Peyer's patch (tissue), 4 donors: ENCODE results near the gene AKT3. TPM values are rescaled to one million over a fixed set of nuclear protein-coding genes. Genes with fewer than 3 reads are reported as not detected.
"Not testable (repeated sequence)": the region's sequence is repeated elsewhere in the genome, so short reads cannot be mapped to it uniquely, and the experiment has no call there.

Experiments used
- DNase-seq, 3 donors: peaks; one replicate each; pipeline ENCODE4 v3.0.0-alpha.2; 2017 to 2019
- H3K27ac ChIP-seq, 4 donors: fragments of 200-600 bp; sonication (generic); one replicate each; pipeline ENCODE4 v1.5.1; 2016 to 2019
- H3K27me3 ChIP-seq, 2 donors: fragments of 200-600 bp; sonication (generic); one replicate each; pipeline ENCODE4 v1.5.1; 2019
- H3K36me3 ChIP-seq, 3 donors: fragments of 200-600 bp; sonication (generic); one replicate each; pipeline ENCODE4 v1.5.1; 2016 to 2019
- H3K4me1 ChIP-seq, 4 donors: fragments of 200-600 bp; sonication (generic); one replicate each; pipeline ENCODE4 v1.5.1; 2016 to 2019
- H3K4me3 ChIP-seq, 4 donors: fragments of 200-600 bp; sonication (generic); 1 replicate in 3 of 4; 2 replicates in 1 of 4; pipeline ENCODE4 v1.5.1; 2016 to 2019; ENCODE audit warnings: mild to moderate bottlenecking in 1 of 4
- H3K9me3 ChIP-seq, 4 donors: fragments of 200-600 bp; sonication (generic); one replicate each; pipeline ENCODE4 v1.5.1; 2016 to 2019; ENCODE audit warnings: mild to moderate bottlenecking in 1 of 4
- POLR2A ChIP-seq, 2 donors: fragments of 450-650 bp; IDR thresholded peaks; one replicate each; pipeline ENCODE4 v1.5.1; 2017; ENCODE audit warnings: antibody characterized with exemption in 2 of 2, mild to moderate bottlenecking in 2 of 2, moderate library complexity in 2 of 2
- total RNA-seq, 4 donors: library from RNA; depleted of rRNA; stranded (reverse); fragments of >200 nt; gene quantifications; one replicate each; pipeline ENCODE4 v1.1.0, GENCODE V29; 2016
- TF ChIP-seq, protein P1 (sequence below), 6 experiments: fragments of 450-650 bp in 4 of 6; fragments of 200-600 bp in 2 of 6; sonication (generic) in 1 of 6; IDR thresholded peaks; one replicate each; pipeline ENCODE4 v1.5.1; 2017 to 2019; ENCODE audit warnings: antibody characterized with exemption in 6 of 6, mild to moderate bottlenecking in 3 of 6, moderate library complexity in 1 of 6

The AKT3 gene
- total RNA-seq, 4 donors from 2014 or later, result 4.4 to 71.8 (median 15.2) TPM

DNA sequence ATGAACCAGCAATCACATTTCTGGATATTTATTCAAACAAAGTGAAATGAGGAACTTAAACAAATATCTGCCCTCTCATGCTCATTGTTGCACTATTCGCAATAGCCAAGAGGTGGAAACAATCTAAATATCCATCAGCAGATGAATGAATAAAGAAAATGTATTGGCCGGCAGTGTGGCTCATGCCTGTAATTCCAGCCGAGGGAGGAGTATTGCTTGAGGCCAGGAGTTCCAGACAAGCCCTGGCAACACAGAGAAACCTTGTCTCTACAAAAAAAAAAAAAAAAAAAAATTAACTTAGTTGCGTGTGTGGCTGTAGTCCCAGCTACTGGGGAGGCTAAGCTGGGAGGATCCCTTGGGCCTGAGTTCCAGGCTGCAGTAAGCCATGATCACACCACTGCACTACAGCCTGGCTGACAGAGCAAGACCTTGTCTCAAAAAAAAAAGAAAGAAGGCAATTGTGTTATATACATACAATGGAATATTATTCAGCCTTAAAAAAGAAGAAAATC lies 191.4 kb downstream of the AKT3 start:
- TF ChIP-seq, protein P1, sequence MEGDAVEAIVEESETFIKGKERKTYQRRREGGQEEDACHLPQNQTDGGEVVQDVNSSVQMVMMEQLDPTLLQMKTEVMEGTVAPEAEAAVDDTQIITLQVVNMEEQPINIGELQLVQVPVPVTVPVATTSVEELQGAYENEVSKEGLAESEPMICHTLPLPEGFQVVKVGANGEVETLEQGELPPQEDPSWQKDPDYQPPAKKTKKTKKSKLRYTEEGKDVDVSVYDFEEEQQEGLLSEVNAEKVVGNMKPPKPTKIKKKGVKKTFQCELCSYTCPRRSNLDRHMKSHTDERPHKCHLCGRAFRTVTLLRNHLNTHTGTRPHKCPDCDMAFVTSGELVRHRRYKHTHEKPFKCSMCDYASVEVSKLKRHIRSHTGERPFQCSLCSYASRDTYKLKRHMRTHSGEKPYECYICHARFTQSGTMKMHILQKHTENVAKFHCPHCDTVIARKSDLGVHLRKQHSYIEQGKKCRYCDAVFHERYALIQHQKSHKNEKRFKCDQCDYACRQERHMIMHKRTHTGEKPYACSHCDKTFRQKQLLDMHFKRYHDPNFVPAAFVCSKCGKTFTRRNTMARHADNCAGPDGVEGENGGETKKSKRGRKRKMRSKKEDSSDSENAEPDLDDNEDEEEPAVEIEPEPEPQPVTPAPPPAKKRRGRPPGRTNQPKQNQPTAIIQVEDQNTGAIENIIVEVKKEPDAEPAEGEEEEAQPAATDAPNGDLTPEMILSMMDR (IDR thresholded peaks at IDR 0.05), result no peak
- TF ChIP-seq POLR2A (IDR thresholded peaks at IDR 0.05), result no peak
- H3K36me3 ChIP-seq, result no peaks in the 10 kb centered on the region
- no peaks in the 10 kb centered on the region for H3K9me3 ChIP-seq
- no peaks in the 10 kb centered on the region for H3K4me1 ChIP-seq
- no peak overlapping the region for H3K27ac ChIP-seq
- H3K4me3 ChIP-seq, result no peak overlapping the region
- no peak for DNase-seq
- H3K27me3 ChIP-seq, result no peaks in the 10 kb centered on the region

DNA sequence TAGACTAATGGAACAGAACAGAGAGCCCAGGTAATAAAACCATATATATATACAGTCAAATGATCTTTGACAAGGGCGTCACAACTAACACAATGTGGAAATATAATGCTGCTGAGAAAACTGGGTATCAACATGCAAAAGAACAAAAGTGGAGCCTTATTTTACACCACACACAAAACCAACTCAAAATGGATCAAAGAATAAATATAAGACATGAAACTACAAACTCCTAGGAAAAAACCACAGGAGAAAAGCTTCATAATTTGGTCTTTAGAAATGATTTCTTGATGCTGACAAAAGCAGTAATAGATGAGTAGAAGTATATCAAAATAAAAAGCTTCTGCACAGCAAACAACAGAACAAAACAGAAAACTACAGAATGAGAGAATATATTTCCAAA lies 192.2 kb downstream of the AKT3 start:
- no peaks in the 10 kb centered on the region for H3K27me3 ChIP-seq
- DNase-seq, result no peak
- no peak for TF ChIP-seq POLR2A (IDR thresholded peaks at IDR 0.05)
- TF ChIP-seq, protein P1 (IDR thresholded peaks at IDR 0.05), result no peak

DNA sequence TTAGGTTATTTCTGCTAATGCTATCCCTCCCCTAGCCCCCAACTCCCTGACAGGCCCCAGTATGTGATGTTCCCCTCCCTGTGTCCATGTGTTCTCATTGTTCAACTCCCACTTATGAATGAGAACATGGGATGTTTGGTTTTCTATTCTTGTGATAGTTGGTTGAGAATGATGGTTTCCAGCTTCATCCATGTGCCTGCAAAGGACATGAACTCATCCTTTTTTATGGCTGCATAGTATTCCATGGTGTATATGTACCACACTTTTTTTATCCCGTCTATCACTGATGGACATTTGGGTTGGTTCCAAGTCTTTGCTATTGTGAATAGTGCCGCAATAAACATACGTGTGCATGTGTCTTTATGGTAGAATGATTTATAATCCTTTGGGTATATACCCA lies 200.5 kb downstream of the AKT3 start:
- H3K27me3 ChIP-seq, H3K9me3 ChIP-seq, H3K36me3 ChIP-seq, H3K4me1 ChIP-seq, H3K4me3 ChIP-seq, DNase-seq, H3K27ac ChIP-seq: not testable (repeated sequence)

More for the DNA sequence above, 192.2 kb downstream of the AKT3 start:
- no peak overlapping the region for H3K4me3 ChIP-seq
- H3K27ac ChIP-seq, result no peak overlapping the region
- no peaks in the 10 kb centered on the region for H3K4me1 ChIP-seq
- H3K9me3 ChIP-seq, result no peaks in the 10 kb centered on the region
- H3K36me3 ChIP-seq, result no peaks in the 10 kb centered on the region

DNA sequence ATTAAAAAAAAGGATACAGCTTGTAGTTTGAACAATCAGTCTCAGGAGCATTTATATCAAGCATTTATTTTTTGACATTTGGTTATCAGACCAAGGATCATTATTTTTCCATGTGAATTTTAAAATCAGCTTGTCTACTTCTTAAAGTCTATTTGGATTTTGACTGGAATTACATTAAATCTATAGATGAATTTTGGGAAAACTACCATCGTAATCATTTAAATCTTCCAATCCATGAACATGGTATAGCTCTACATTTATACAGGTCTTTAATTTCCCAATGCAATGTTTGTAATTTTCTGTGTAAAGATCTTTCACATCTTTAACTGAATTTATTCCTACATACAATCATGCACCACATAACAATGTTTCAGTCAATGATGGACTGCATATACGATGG lies 203.2 kb downstream of the AKT3 start:
- Histone ChIP-seq H3K27me3 (no peaks in the 10 kb centered on the region), H3K9me3 (no peaks in the 10 kb centered on the region), H3K4me1 (no peaks in the 10 kb centered on the region), H3K4me3 (no peak overlapping the region), H3K36me3 (no peaks in the 10 kb centered on the region), H3K27ac (no peak overlapping the region)
- DNase-seq, result no peak
- TF ChIP-seq, protein P1 (IDR thresholded peaks at IDR 0.05), result no peak
- no peak for TF ChIP-seq POLR2A (IDR thresholded peaks at IDR 0.05)

DNA sequence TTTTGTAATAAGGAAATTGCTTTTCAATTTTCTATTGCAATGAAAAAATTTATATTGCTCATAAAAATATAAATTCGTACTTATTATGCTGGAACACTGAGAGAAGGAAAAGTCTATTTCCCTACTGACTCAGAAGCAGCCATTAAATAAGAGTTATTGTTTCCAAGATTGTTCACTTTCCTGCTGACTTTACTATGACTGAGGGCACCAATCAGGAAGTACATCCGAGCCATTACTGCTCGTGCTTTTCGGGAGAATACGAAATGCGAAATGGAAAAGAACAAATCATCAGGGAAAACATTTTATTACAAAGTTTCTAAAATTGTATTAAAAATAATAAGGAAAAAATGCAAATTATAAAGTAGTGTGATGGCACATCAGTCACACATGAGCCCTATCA lies 204.8 kb downstream of the AKT3 start:
- H3K27me3 ChIP-seq, result no peaks in the 10 kb centered on the region
- no peak overlapping the region for H3K27ac ChIP-seq
- H3K9me3 ChIP-seq, result no peaks in the 10 kb centered on the region
- DNase-seq, result no peak
- no peak overlapping the region for H3K4me3 ChIP-seq
- no peak for TF ChIP-seq POLR2A (IDR thresholded peaks at IDR 0.05)
- TF ChIP-seq, protein P1 (IDR thresholded peaks at IDR 0.05), result no peak
- no peaks in the 10 kb centered on the region for H3K36me3 ChIP-seq
- no peaks in the 10 kb centered on the region for H3K4me1 ChIP-seq

DNA sequence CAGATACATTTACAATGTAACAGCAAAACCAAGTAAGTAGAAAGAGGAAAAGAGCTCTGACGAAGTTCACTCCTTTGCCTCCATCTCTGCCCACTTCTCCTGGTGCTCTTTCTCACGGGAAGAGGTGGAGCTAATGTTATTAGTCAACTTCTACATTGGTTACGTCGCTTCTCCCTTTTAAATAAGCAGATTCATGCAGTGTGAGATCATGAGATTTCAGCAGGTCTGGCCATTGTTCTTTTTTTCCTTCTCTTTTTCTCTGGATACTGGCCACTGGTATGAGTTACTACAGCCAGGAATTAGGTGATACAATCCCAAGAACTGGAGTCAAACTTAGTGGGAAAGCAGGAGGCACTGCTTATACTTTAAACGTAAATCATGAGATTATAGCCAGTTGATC lies 207.1 kb downstream of the AKT3 start:
- no peak for TF ChIP-seq POLR2A (IDR thresholded peaks at IDR 0.05)
- TF ChIP-seq, protein P1 (IDR thresholded peaks at IDR 0.05), result no peak
- Histone ChIP-seq H3K4me3 (no peak overlapping the region), H3K4me1 (no peaks in the 10 kb centered on the region), H3K27me3 (no peaks in the 10 kb centered on the region), H3K9me3 (no peaks in the 10 kb centered on the region), H3K27ac (no peak overlapping the region), H3K36me3 (no peaks in the 10 kb centered on the region)
- DNase-seq, result no peak
